PC-3 (cell line): Measurements from ENCODE around the gene CXCR4. TPM values are rescaled to one million over a fixed set of nuclear protein-coding genes. Genes with fewer than 3 reads are reported as not detected.
A peak's percentile ranks its signal among the peaks of the same experiment; 100 is the strongest.

Experiments
- ATAC-seq: fragments of 200-7000 bp; cut with Tn5 transposase; 2 replicates; pipeline ENCODE4 v1.9.1; 2020; ENCODE audit warnings: mild to moderate bottlenecking, moderate library complexity
- BruUV-seq: library from RNA; stranded (reverse); fragments of 400-500 nt; replicated peaks from 2 replicates; lab custom pipeline; 2021; lab: Mats Ljungman, UMichigan
- CTCF ChIA-PET: fragments of 300-600 bp; sonication (Branson Sonifier 250); formaldehyde crosslinking; loops from one replicate; lab custom pipeline; 2022; ENCODE audit warnings: antibody characterized with exemption; lab: Charles Lee
- POLR2A ChIA-PET: fragments of 300-600 bp; sonication (Branson Sonifier 250); formaldehyde crosslinking; loops from one replicate; lab custom pipeline; 2022; ENCODE audit warnings: antibody characterized with exemption; ENCODE audit not compliant: unreplicated experiment; lab: Charles Lee
- DNase-seq: peaks from one replicate; pipeline ENCODE4 v3.0.0-alpha.2; 2015
- H2AFZ ChIP-seq: fragments of 300-600 bp; sonication (generic); 2 replicates; pipeline ENCODE4 v1.6.0; 2016; ENCODE audit warnings: antibody characterized with exemption, low read length
- H3F3A ChIP-seq: fragments of 300-600 bp; sonication (generic); one replicate; pipeline ENCODE4 v1.6.0; 2017; ENCODE audit warnings: antibody characterized with exemption, low read length, control low read depth, mild to moderate bottlenecking; ENCODE audit not compliant: unreplicated experiment
- H3K27ac ChIP-seq: fragments of 300-600 bp; sonication (generic); 2 replicates; pipeline ENCODE4 v1.5.1; 2016; ENCODE audit warnings: mild to moderate bottlenecking, low read length
- H3K27me3 ChIP-seq: fragments of 300-600 bp; sonication (generic); 2 replicates; pipeline ENCODE4 v1.6.1; 2016; ENCODE audit warnings: low read length, mixed read lengths
- H3K36me3 ChIP-seq: fragments of 300-600 bp; sonication (generic); 2 replicates; pipeline ENCODE4 v1.6.1; 2016; ENCODE audit warnings: low read depth, mixed run types, low read length, mixed read lengths
- H3K4me1 ChIP-seq: fragments of 300-600 bp; sonication (generic); 2 replicates; pipeline ENCODE4 v1.5.1; 2016; ENCODE audit warnings: low read length; ENCODE audit not compliant: insufficient read depth
- H3K4me2 ChIP-seq: fragments of 300-600 bp; sonication (generic); 2 replicates; pipeline ENCODE4 v1.6.0; 2016; ENCODE audit warnings: low read length
- H3K4me3 ChIP-seq: fragments of 300-600 bp; sonication (generic); 2 replicates; pipeline ENCODE4 v1.5.1; 2016; ENCODE audit warnings: mild to moderate bottlenecking, low read length, mixed read lengths
- H3K79me2 ChIP-seq: fragments of 300-600 bp; sonication (generic); 2 replicates; pipeline ENCODE4 v1.6.1; 2017; ENCODE audit warnings: low read length, mixed read lengths
- H3K9ac ChIP-seq: fragments of 300-600 bp; sonication (generic); 2 replicates; pipeline ENCODE4 v1.6.0; 2016; ENCODE audit warnings: mild to moderate bottlenecking, low read length
- H3K9me2 ChIP-seq: fragments of 300-600 bp; sonication (generic); replicated peaks from 2 replicates; pipeline ENCODE4 v1.6.1; 2016; ENCODE audit warnings: mixed run types, low read length, mixed read lengths
- H3K9me3 ChIP-seq: fragments of 300-600 bp; sonication (generic); 2 replicates; pipeline ENCODE4 v1.6.1; 2016; ENCODE audit warnings: low read length, mixed read lengths
- H4K20me1 ChIP-seq: fragments of 300-600 bp; sonication (generic); 2 replicates; pipeline ENCODE4 v1.6.1; 2016; ENCODE audit warnings: low read length, mixed read lengths
- CTCF ChIP-seq: fragments of 300-600 bp; sonication (generic); conservative IDR thresholded peaks from 2 replicates; pipeline ENCODE4 v1.5.1; 2017; ENCODE audit warnings: antibody characterized with exemption, low read depth, mild to moderate bottlenecking, low read length
- EZH2 ChIP-seq: fragments of 300-600 bp; sonication (generic); IDR thresholded peaks from one replicate; pipeline ENCODE4 v1.6.1; 2017; ENCODE audit warnings: antibody characterized with exemption, mild to moderate bottlenecking, low read length; ENCODE audit not compliant: unreplicated experiment
- EZH2phosphoT487 ChIP-seq: fragments of 300-600 bp; sonication (generic); IDR thresholded peaks from 2 replicates; pipeline ENCODE4 v1.6.1; 2018; ENCODE audit warnings: mild to moderate bottlenecking, antibody characterized with exemption, low read length, borderline replicate concordance
- intact Hi-C: fragments of 100-400 bp; cut with micrococcal nuclease; formaldehyde crosslinking; loops from 2 replicates; pipeline ENCODE4 v1.9.0; 2023
- total RNA-seq: library from RNA; depleted of rRNA; stranded (reverse); fragments of >200 nt; gene quantifications from 2 replicates; pipeline ENCODE4 v1.2.3, GENCODE V29; 2014

The CXCR4 gene
- total RNA-seq, 1 experiment from 2014 or later = 2.1 TPM

GRCh38 chr2:136111711-136112110, 6.2 kb downstream of the CXCR4 start:
- Histone ChIP-seq H3K4me1 (peaks cover 5% of the 10 kb centered on the region; the same call in 1 of the 2 replicates), H3K4me3 (no peak overlapping the region), H3K79me2 (no peaks in the 10 kb centered on the region), H3K36me3 (no peaks in the 10 kb centered on the region), H3K4me2 (no peak overlapping the region), H3K9me3 (no peaks in the 10 kb centered on the region), H2AFZ (no peak overlapping the region), H4K20me1 (no peaks in the 10 kb centered on the region), H3K27me3 (peaks cover 96% of the 10 kb centered on the region), H3K9me2 (no peaks in the 10 kb centered on the region), H3K27ac (no peak overlapping the region), H3F3A (no peaks in the 10 kb centered on the region), H3K9ac (no peak overlapping the region)
- intact Hi-C loops = no loop called here
- ChIA-PET POLR2A (no interaction called here), CTCF (no interaction called here)
- no TSS peak for BruUV-seq
- ATAC-seq (no peak), DNase-seq (no peak)
- TF ChIP-seq EZH2phosphoT487 = no peak
- TF ChIP-seq EZH2 = no peak
- TF ChIP-seq CTCF = no peak

- H3K27me3 ChIP-seq = peaks cover 85% of the 10 kb centered on the region
- H3K4me1 ChIP-seq = no peaks in the 10 kb centered on the region
- BruUV-seq = no TSS peak
- POLR2A ChIA-PET = no interaction called here
- intact Hi-C loops = no loop called here
- H3K36me3 ChIP-seq = no peaks in the 10 kb centered on the region
- H3K79me2 ChIP-seq = no peaks in the 10 kb centered on the region
- no peak overlapping the region for H3K4me2 ChIP-seq
- DNase-seq = peak; percentile 47
- H3K27ac ChIP-seq = no peak overlapping the region
- CTCF ChIA-PET = no interaction called here
- H3K9me3 ChIP-seq = no peaks in the 10 kb centered on the region
- no peak overlapping the region for H3K4me3 ChIP-seq
- TF ChIP-seq EZH2 = no peak
- TF ChIP-seq EZH2phosphoT487 = no peak
- no peak for TF ChIP-seq CTCF
- no peaks in the 10 kb centered on the region for H3K9me2 ChIP-seq
- no peaks in the 10 kb centered on the region for H4K20me1 ChIP-seq
- H3F3A ChIP-seq = no peaks in the 10 kb centered on the region
- ATAC-seq = peak; percentile 40; the same call in 1 of the 2 replicates
- H2AFZ ChIP-seq = no peak overlapping the region
- H3K9ac ChIP-seq = no peak overlapping the region
Observed at GRCh38 chr2:136110526-136110925, 7.4 kb downstream of the CXCR4 start.

- Histone ChIP-seq H3K36me3 (no peaks in the 10 kb centered on the region), H3K79me2 (no peaks in the 10 kb centered on the region), H3K9me3 (no peaks in the 10 kb centered on the region), H3K4me1 (no peaks in the 10 kb centered on the region), H3K27me3 (peaks cover 65% of the 10 kb centered on the region), H4K20me1 (no peaks in the 10 kb centered on the region), H3K27ac (no peak overlapping the region), H2AFZ (no peak overlapping the region), H3K4me3 (no peak overlapping the region), H3K9ac (no peak overlapping the region), H3K4me2 (no peak overlapping the region), H3F3A (no peaks in the 10 kb centered on the region), H3K9me2 (no peaks in the 10 kb centered on the region)
- TF ChIP-seq EZH2 = no peak
- TF ChIP-seq EZH2phosphoT487 = no peak
- TF ChIP-seq CTCF = no peak
- ChIA-PET CTCF (no interaction called here), POLR2A (no interaction called here)
- intact Hi-C loops = no loop called here
- no peak for DNase-seq
- no TSS peak for BruUV-seq
- ATAC-seq = no peak
Observed at GRCh38 chr2:136108463-136108862, 9.5 kb downstream of the CXCR4 start.
